Erythroblast (primary cell): ENCODE results near the gene TEDC2.

Experiments
- GATA1 ChIP-seq: IDR thresholded peaks from 2 replicates; pipeline ENCODE4 v1.6.1; 2011; ENCODE audit warnings: low read depth, mild to moderate bottlenecking, control low read depth, low read length, moderate library complexity
- POLR2A ChIP-seq: IDR thresholded peaks from 2 replicates; pipeline ENCODE4 v1.6.1; 2011; ENCODE audit warnings: mild to moderate bottlenecking, low read length

DNA sequence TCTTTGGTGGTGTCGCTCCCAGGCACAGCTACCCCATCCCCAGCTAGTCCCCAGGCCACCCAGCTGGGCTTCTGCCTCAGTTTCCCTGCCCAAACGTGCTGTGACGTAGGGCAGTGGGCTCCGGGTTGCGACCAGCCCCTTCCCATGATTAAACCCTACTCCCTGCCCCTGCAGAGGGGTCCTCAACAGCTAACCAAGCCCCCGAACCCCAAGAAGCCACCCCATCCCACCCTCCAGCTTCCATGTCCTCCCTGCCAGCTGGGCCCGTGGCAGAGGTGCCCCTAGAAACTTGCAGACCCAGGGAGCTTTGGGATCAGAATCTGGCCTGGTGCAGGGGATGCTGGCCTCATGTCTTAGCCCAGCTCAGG, 10.3 kb downstream of the TEDC2 start:
- TF ChIP-seq POLR2A (no peak), GATA1 (no peak)
